Endothelial cell of umbilical vein (primary cell): ENCODE results near the gene RALBP1. TPM values are rescaled to one million over a fixed set of nuclear protein-coding genes. Genes with fewer than 3 reads are reported as not detected.

Experiments used
- BruUV-seq: library from RNA; stranded (reverse); fragments of 400-500 nt; replicated peaks from 2 replicates; lab custom pipeline; 2021; lab: Mats Ljungman, UMichigan
- CTCF ChIA-PET: fragments of 300-600, 350-600 bp; sonication (Branson Sonifier 250); formaldehyde crosslinking; loops from one replicate; lab custom pipeline; 2021; ENCODE audit warnings: antibody characterized with exemption, inconsistent platforms; lab: Charles Lee
- POLR2A ChIA-PET: fragments of 300-600, 350-600 bp; sonication (Branson Sonifier 250); formaldehyde crosslinking; loops from one replicate; lab custom pipeline; 2021; ENCODE audit warnings: antibody characterized with exemption, inconsistent platforms; lab: Charles Lee
- DNase-seq: peaks from one replicate; pipeline ENCODE4 v3.0.0-alpha.2; 2011; ENCODE audit warnings: low read depth, low spot score
- FAIRE-seq: peaks from 2 replicates; lab custom pipeline; 2011; peaks lifted over from hg19 to GRCh38; lab: Jason Lieb, UNC
- H2AFZ ChIP-seq: 2 replicates; pipeline ENCODE4 v1.6.0; 2012; ENCODE audit warnings: low read depth, low read length, control low read depth, inconsistent platforms
- H3K27ac ChIP-seq: 2 replicates; pipeline ENCODE4 v1.5.1; 2011; ENCODE audit warnings: low read depth, mild to moderate bottlenecking, control low read depth, low read length, moderate library complexity; ENCODE audit not compliant: insufficient read depth
- H3K27me3 ChIP-seq, 2 experiments: 2 replicates each; pipeline versions ENCODE4 v1.6.0 to v1.6.1; 2011; ENCODE audit warnings: low read length in 2 of 2, mixed read lengths in 1 of 2; ENCODE audit not compliant: control insufficient read depth in 2 of 2, insufficient read depth in 2 of 2
- H3K36me3 ChIP-seq, 2 experiments: 2 replicates in 1 of 2; 3 replicates in 1 of 2; pipeline ENCODE4 v1.5.1; 2011; ENCODE audit warnings: low read length in 2 of 2, mild to moderate bottlenecking in 1 of 2, moderate library complexity in 1 of 2; ENCODE audit not compliant: control insufficient read depth in 2 of 2, insufficient read depth in 2 of 2; ENCODE audit errors: extremely low read depth in 1 of 2
- H3K4me1 ChIP-seq: 3 replicates; pipeline ENCODE4 v1.5.1; 2011; ENCODE audit warnings: mild to moderate bottlenecking, low read length; ENCODE audit not compliant: control insufficient read depth, insufficient read depth; ENCODE audit errors: extremely low read depth
- H3K4me2 ChIP-seq: 2 replicates; pipeline ENCODE4 v1.6.1; 2011; ENCODE audit warnings: low read length, control low read depth, mixed read lengths; ENCODE audit not compliant: insufficient read depth
- H3K4me3 ChIP-seq, 3 experiments: fragments of 200-600 bp in 1 of 3; sonication (generic), shearing (Covaris generic) in 1 of 3; replicated peaks in 1 of 3; 2 replicates each; pipeline ENCODE4 v1.5.1; 2011 to 2016; ENCODE audit warnings: control low read depth in 3 of 3, low read length in 3 of 3, mild to moderate bottlenecking in 2 of 3, inconsistent platforms in 1 of 3, low read depth in 1 of 3, moderate library complexity in 1 of 3; ENCODE audit not compliant: insufficient read depth in 1 of 3
- H3K79me2 ChIP-seq: 2 replicates; pipeline ENCODE4 v1.6.0; 2012; ENCODE audit warnings: low read length, inconsistent platforms; ENCODE audit not compliant: control insufficient read depth, insufficient read depth
- H3K9ac ChIP-seq: replicated peaks from 2 replicates; pipeline ENCODE3; 2011; ENCODE audit warnings: low read length, control low read depth; ENCODE audit not compliant: insufficient read depth; ENCODE audit errors: extremely low read depth
- H3K9me1 ChIP-seq: replicated peaks from 3 replicates; pipeline ENCODE4 v1.6.0; 2011; ENCODE audit warnings: mild to moderate bottlenecking, low read length; ENCODE audit not compliant: control insufficient read depth, insufficient read depth; ENCODE audit errors: extremely low read depth
- H3K9me3 ChIP-seq: replicated peaks from 2 replicates; pipeline ENCODE4 v1.5.1; 2012; ENCODE audit warnings: low read length, inconsistent platforms; ENCODE audit not compliant: control insufficient read depth, insufficient read depth
- H4K20me1 ChIP-seq: replicated peaks from 2 replicates; pipeline ENCODE3; 2011; ENCODE audit warnings: mild to moderate bottlenecking, low read length; ENCODE audit not compliant: control insufficient read depth, insufficient read depth; ENCODE audit errors: extremely low read depth
- CTCF ChIP-seq, 2 donors: IDR thresholded peaks; 1 replicate in 1 of 2; 2 replicates in 1 of 2; pipeline ENCODE4 v1.5.1; 2011; ENCODE audit warnings: low read length in 2 of 2, mild to moderate bottlenecking in 2 of 2, moderate library complexity in 2 of 2, control low read depth in 1 of 2, inconsistent platforms in 1 of 2, low read depth in 1 of 2; ENCODE audit not compliant: insufficient read depth in 1 of 2; ENCODE audit errors: extremely low read depth in 1 of 2
- EZH2 ChIP-seq: IDR thresholded peaks from 2 replicates; pipeline ENCODE4 v1.6.1; 2012; ENCODE audit warnings: borderline replicate concordance, low read depth, mild to moderate bottlenecking, moderate library complexity, low read length, inconsistent platforms; ENCODE audit not compliant: severe bottlenecking
- FOS ChIP-seq: IDR thresholded peaks from 2 replicates; pipeline ENCODE4 v1.6.1; 2011; ENCODE audit warnings: mild to moderate bottlenecking, low read length, moderate library complexity, borderline replicate concordance; ENCODE audit not compliant: insufficient read depth
- GATA2 ChIP-seq: IDR thresholded peaks from 2 replicates; pipeline ENCODE4 v1.7.0; 2011; ENCODE audit warnings: low read depth, mild to moderate bottlenecking, moderate library complexity, mixed read lengths, low read length; ENCODE audit not compliant: insufficient read length, insufficient read depth
- JUN ChIP-seq: IDR thresholded peaks from 2 replicates; pipeline ENCODE4 v1.6.1; 2011; ENCODE audit warnings: borderline replicate concordance, low read depth; ENCODE audit not compliant: insufficient read length, insufficient read depth
- MAX ChIP-seq: IDR thresholded peaks from 2 replicates; pipeline ENCODE4 v1.6.1; 2011; ENCODE audit not compliant: insufficient read depth, insufficient read length
- MYC ChIP-seq: IDR thresholded peaks from one replicate; pipeline ENCODE4 v1.6.1; 2011; ENCODE audit warnings: mild to moderate bottlenecking, low read depth, low read length
- POLR2A ChIP-seq: IDR thresholded peaks from 2 replicates; pipeline ENCODE4 v1.6.1; 2012; ENCODE audit warnings: low read depth, mild to moderate bottlenecking, control low read depth, low read length
- POLR2AphosphoS5 ChIP-seq: IDR thresholded peaks from 2 replicates; pipeline ENCODE4 v1.6.1; 2012; ENCODE audit warnings: low read depth, mild to moderate bottlenecking, control low read depth, low read length, moderate library complexity; ENCODE audit not compliant: insufficient read depth
- dilution Hi-C: fragments of 300-500 bp; cut with MboI; formaldehyde crosslinking; loops from one replicate; pipeline ENCODE4 v1.15.0; 2019; ENCODE audit warnings: low sequenced_read_pairs; ENCODE audit not compliant: extremely low pct_ligation_motif_present
- intact Hi-C: fragments of 100-400 bp; cut with micrococcal nuclease; formaldehyde crosslinking; loops from one replicate; pipeline ENCODE4 v1.10.0; 2022
- polyA plus RNA-seq, 4 experiments: library from polyadenylated mRNA; depleted of rRNA in 3 of 4; stranded (reverse) in 3 of 4; unstranded in 1 of 4; fragments of >200 nt; gene quantifications; 2 replicates each; pipeline versions ENCODE4 v1.2.1 to v1.2.3, GENCODE V29; 2011 to 2012; ENCODE audit warnings: missing spikeins in 1 of 4
- total RNA-seq: library from RNA; stranded (reverse); gene quantifications from 2 replicates; pipeline ENCODE4 v1.2.3, GENCODE V29; 2021

The RALBP1 gene
- total and polyA plus RNA-seq, 2 donors (not counting 3 experiments of a cell fraction or from before 2014, with no cell fraction given) = 55.8 to 68.4 TPM

- Histone ChIP-seq H3K9ac (no peak overlapping the region), H3K27ac (no peak overlapping the region), H3K4me1 (peaks cover 8% of the 10 kb centered on the region), H3K9me1 (no peaks in the 10 kb centered on the region), H3K27me3 (no peaks in the 10 kb centered on the region), H3K4me3 (no peak overlapping the region), H3K79me2 (no peaks in the 10 kb centered on the region), H4K20me1 (no peaks in the 10 kb centered on the region), H3K9me3 (no peaks in the 10 kb centered on the region), H3K36me3 (peaks cover 0 to 19% of the 10 kb centered on the region in 2 experiments), H2AFZ (no peak overlapping the region), H3K4me2 (no peak overlapping the region)
- ChIA-PET POLR2A (no interaction called here), CTCF (interaction anchor here (1.0 to 1.4 kb wide), 2 partner anchors 21 to 38 kb away, joined by 3 to 5 read pairs; no protein-coding TSS in a partner anchor)
- dilution Hi-C loops (no loop called here), intact Hi-C loops (no loop called here)
- DNase-seq = no peak
- BruUV-seq = no TSS peak
- TF ChIP-seq JUN (no peak), EZH2 (no peak), MAX (no peak), POLR2A (no peak), CTCF (IDR thresholded peaks at IDR 0.05; ENCODE audit: extremely low read depth in 1 of 2, insufficient read depth in 1 of 2, low read depth in 1 of 2, low read length in 2 of 2) (no peak), POLR2AphosphoS5 (no peak), GATA2 (no peak), MYC (no peak), FOS (no peak)
- FAIRE-seq = no peak
Measured at GRCh38 chr18:9537677-9538076, 62.4 kb downstream of the RALBP1 start.
